Measurements from ENCODE around the gene CYP26A1.

- no peak for TF ChIP-seq CTCF (conservative IDR thresholded peaks at IDR 0.05; ENCODE audit: low read depth, low read length)
- TF ChIP-seq EZH2 (IDR thresholded peaks at IDR 0.05; ENCODE audit: borderline replicate concordance, low read depth, low read length, poor library complexity, severe bottlenecking) = no peak
Observed at GRCh38 chr10:93070378-93071176, 3.1 kb upstream of the CYP26A1 start.
